K562 (cell line): Measurements from ENCODE around the gene BRAT1. TPM values are rescaled to one million over a fixed set of nuclear protein-coding genes. Genes with fewer than 3 reads are reported as not detected.

Experiments used
- CHD1 ChIP-seq: fragments of 200-600 bp; sonication (generic); IDR thresholded peaks from one replicate; pipeline ENCODE4 v1.6.1; 2012; ENCODE audit warnings: mild to moderate bottlenecking, moderate library complexity, low read length, inconsistent platforms
- FOSL1 ChIP-seq: fragments of 200-800 bp; sonication (Bioruptor generic); conservative IDR thresholded peaks from 2 replicates; pipeline ENCODE4 v1.6.1; 2016; ENCODE audit warnings: missing genetic modification characterization, missing compliant biosample characterization
- NCOR1 ChIP-seq: fragments of 450-650 bp; IDR thresholded peaks from 2 replicates; pipeline ENCODE4 v1.6.1; 2016; ENCODE audit warnings: mild to moderate bottlenecking, moderate library complexity
- polyA plus RNA-seq, 8 experiments: library from polyadenylated mRNA; depleted of rRNA in 4 of 8; stranded (reverse) in 5 of 8; unstranded in 3 of 8; fragments of >200 nt; fragmentation: Nextera tagmentation in 2 of 8; fragmentation: Illumina TruSeq in 1 of 8; extraction: Ambion mirVana in 2 of 8; extraction: Trizol in 1 of 8; gene quantifications; 2 replicates each; pipeline versions ENCODE4 v1.2.1 to v1.2.3, GENCODE V29; 2011 to 2014; ENCODE audit warnings: inconsistent platforms in 1 of 8, missing spikeins in 1 of 8
- total RNA-seq, 7 experiments: library from RNA; depleted of rRNA in 6 of 7; stranded (reverse); fragments of >200 nt in 6 of 7; fragmentation: Illumina TruSeq in 2 of 7; extraction: Trizol in 2 of 7; gene quantifications; 2 replicates each; pipeline versions ENCODE4 v1.2.1 to v1.2.3, GENCODE V29; 2011 to 2021; ENCODE audit warnings: low replicate concordance in 1 of 7
- TF ChIP-seq, protein P1 (sequence below): fragments of 250-450 bp; sonication (Bioruptor Pico); IDR thresholded peaks from 2 replicates; pipeline ENCODE4 v1.4.0; 2020
- TF ChIP-seq, protein P2 (sequence below): sonication (generic); formaldehyde crosslinking; IDR thresholded peaks from 2 replicates; pipeline ENCODE4 v1.8.0; 2022; ENCODE audit warnings: mild to moderate bottlenecking, missing genetic modification reagents
- TF ChIP-seq, protein P3 (sequence below), 2 experiments: IDR thresholded peaks; 2 replicates each; pipeline ENCODE4 v1.6.1; 2011; ENCODE audit warnings: borderline replicate concordance in 1 of 2, control low read depth in 1 of 2, low read depth in 1 of 2, low read length in 1 of 2, mild to moderate bottlenecking in 1 of 2, mixed read lengths in 1 of 2, moderate library complexity in 1 of 2; ENCODE audit not compliant: insufficient read depth in 1 of 2, insufficient read length in 1 of 2, poor library complexity in 1 of 2, severe bottlenecking in 1 of 2; ENCODE audit errors: extremely low read depth in 1 of 2

Gene BRAT1
- total and polyA plus RNA-seq, 9 of the 15 experiments (the other 6 are each of a cell fraction or from before 2014, with no cell fraction given) = 0.13 to 49.6 (median 10.5) TPM

DNA sequence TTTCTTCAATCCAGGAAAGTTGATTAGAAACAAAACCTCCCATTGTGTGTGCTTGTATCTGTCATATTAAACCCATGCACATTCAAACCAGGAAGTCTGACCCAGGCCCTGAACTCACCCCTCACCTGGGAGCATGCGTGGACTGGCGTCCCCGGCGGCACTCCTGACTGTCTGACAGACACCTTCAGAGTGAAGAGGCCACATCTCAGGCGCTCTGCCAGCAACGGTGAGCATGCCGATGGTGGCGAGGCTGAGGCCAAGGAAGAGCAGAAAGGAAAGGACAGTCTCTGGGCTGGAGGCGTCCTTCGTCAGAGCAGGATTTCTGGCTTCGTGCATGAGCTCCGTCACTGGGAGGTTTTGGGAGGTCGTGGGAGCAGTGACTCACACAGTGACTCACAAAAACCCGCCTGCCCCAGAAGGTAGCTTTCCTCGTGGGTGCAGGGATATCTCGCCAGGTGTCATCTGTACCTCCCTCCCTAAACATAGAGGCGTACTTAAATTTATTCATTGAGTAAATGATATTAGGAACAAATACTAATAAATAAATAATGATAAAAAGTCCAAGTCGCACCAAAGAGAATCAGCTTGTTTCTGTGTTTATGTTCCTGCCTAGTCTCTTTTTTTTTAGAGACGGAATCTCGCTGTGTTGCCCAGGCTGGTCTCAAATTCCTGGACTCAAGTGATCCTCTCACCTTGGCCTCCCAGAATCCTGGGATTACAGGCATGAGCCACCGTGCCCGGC is 16.9 kb upstream of the BRAT1 start (continued):
- TF ChIP-seq, protein P1, sequence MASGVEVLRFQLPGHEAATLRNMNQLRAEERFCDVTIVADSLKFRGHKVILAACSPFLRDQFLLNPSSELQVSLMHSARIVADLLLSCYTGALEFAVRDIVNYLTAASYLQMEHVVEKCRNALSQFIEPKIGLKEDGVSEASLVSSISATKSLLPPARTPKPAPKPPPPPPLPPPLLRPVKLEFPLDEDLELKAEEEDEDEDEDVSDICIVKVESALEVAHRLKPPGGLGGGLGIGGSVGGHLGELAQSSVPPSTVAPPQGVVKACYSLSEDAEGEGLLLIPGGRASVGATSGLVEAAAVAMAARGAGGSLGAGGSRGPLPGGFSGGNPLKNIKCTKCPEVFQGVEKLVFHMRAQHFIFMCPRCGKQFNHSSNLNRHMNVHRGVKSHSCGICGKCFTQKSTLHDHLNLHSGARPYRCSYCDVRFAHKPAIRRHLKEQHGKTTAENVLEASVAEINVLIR (CRISPR knock-in tag) = no peak
- peak; percentile 96 for TF ChIP-seq FOSL1 (tag)
- TF ChIP-seq, protein P2, sequence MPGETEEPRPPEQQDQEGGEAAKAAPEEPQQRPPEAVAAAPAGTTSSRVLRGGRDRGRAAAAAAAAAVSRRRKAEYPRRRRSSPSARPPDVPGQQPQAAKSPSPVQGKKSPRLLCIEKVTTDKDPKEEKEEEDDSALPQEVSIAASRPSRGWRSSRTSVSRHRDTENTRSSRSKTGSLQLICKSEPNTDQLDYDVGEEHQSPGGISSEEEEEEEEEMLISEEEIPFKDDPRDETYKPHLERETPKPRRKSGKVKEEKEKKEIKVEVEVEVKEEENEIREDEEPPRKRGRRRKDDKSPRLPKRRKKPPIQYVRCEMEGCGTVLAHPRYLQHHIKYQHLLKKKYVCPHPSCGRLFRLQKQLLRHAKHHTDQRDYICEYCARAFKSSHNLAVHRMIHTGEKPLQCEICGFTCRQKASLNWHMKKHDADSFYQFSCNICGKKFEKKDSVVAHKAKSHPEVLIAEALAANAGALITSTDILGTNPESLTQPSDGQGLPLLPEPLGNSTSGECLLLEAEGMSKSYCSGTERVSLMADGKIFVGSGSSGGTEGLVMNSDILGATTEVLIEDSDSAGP (CRISPR knock-in tag) = no peak
- TF ChIP-seq, protein P3, sequence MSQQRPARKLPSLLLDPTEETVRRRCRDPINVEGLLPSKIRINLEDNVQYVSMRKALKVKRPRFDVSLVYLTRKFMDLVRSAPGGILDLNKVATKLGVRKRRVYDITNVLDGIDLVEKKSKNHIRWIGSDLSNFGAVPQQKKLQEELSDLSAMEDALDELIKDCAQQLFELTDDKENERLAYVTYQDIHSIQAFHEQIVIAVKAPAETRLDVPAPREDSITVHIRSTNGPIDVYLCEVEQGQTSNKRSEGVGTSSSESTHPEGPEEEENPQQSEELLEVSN (IDR thresholded peaks at IDR 0.05; ENCODE audit: borderline replicate concordance in 1 of 2, extremely low read depth in 1 of 2, insufficient read depth in 1 of 2, insufficient read length in 1 of 2, low read depth in 1 of 2, low read length in 1 of 2, poor library complexity in 1 of 2, severe bottlenecking in 1 of 2) = peak; percentile 30 to 49
- no peak for TF ChIP-seq CHD1
- TF ChIP-seq NCOR1 = no peak
